T-helper 1 cell treated with Interleukin-12 subunit alpha and Interleukin-12 subunit beta and Interleukin-4 antibody, amounts not matched to agents 30 μg/mL and 1 μg/mL, for 36 hours (primary cell): ENCODE results near the gene THSD4.

Source experiments
- H3K27ac Mint-ChIP-seq: one replicate; pipeline ENCODE4 v1.8.0; 2021; ENCODE audit warnings: mild to moderate bottlenecking, mixed read lengths
- H3K27me3 Mint-ChIP-seq: one replicate; pipeline ENCODE4 v1.8.0; 2021; ENCODE audit warnings: low read depth, mixed read lengths
- H3K36me3 Mint-ChIP-seq: one replicate; pipeline ENCODE4 v1.8.0; 2021; ENCODE audit warnings: low read depth, mixed read lengths
- H3K4me1 Mint-ChIP-seq: one replicate; pipeline ENCODE4 v1.8.0; 2021; ENCODE audit warnings: low read depth, mixed read lengths
- H3K4me3 Mint-ChIP-seq: one replicate; pipeline ENCODE4 v1.8.0; 2021; ENCODE audit warnings: mild to moderate bottlenecking, moderate library complexity, mixed read lengths
- H3K9me3 Mint-ChIP-seq: one replicate; pipeline ENCODE4 v1.8.0; 2021; ENCODE audit warnings: mixed read lengths

The THSD4 gene

GRCh38 chr15:71601038-71601834, 486.0 kb downstream of the THSD4 start:
- H3K27ac Mint-ChIP-seq = no peak overlapping the region
- H3K4me1 Mint-ChIP-seq = no peaks in the 10 kb centered on the region
- H3K4me3 Mint-ChIP-seq = no peak overlapping the region
- H3K27me3 Mint-ChIP-seq = no peaks in the 10 kb centered on the region
- no peaks in the 10 kb centered on the region for H3K9me3 Mint-ChIP-seq
- H3K36me3 Mint-ChIP-seq = no peaks in the 10 kb centered on the region

DNA sequence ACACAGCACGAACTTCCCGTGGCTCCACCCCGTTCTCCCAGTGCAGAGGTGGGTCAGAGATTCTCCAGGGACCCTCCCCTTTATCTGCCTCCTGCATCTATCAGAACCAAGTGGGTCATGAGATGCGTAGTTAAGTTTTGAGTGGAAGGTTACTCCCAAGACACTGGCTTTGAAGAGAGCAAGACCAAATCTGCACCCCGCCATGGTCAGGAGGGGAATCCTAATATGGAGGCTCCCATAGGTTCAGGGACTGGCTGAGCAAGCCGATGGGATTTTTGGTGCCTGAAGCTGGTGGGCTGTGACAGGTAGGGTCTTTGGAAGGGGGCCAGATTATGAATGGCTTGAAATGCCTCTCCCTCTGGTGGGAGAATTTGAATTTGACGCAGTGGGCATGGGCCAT, 488.1 kb downstream of the THSD4 start:
- Mint-ChIP-seq H3K4me1 (no peaks in the 10 kb centered on the region), H3K36me3 (no peaks in the 10 kb centered on the region), H3K9me3 (no peaks in the 10 kb centered on the region), H3K4me3 (no peak overlapping the region), H3K27ac (no peak overlapping the region), H3K27me3 (no peaks in the 10 kb centered on the region)

DNA sequence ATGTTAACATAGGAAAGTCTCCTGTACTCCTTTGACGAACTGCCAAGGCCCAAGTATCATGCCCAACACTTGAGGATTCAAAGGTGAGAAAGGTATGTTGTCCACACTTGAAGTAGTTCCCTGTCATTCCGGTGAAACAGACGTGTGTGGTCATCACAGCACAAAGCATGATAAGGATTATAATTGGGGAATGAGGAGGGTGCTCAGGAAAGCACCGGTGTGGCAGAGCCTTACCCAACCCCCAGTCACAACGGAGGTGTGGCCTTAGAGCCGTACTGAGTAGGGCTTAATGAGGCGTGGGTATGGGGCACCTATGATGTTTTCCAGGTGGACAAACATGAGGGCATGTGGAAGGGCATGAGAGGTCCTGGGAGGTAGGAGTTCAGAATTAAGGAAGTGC, 492.1 kb downstream of the THSD4 start:
- peaks cover 10% of the 10 kb centered on the region for H3K27me3 Mint-ChIP-seq
- no peak overlapping the region for H3K27ac Mint-ChIP-seq
- H3K36me3 Mint-ChIP-seq = no peaks in the 10 kb centered on the region
- H3K4me1 Mint-ChIP-seq = no peaks in the 10 kb centered on the region
- H3K9me3 Mint-ChIP-seq = no peaks in the 10 kb centered on the region
- no peak overlapping the region for H3K4me3 Mint-ChIP-seq

DNA sequence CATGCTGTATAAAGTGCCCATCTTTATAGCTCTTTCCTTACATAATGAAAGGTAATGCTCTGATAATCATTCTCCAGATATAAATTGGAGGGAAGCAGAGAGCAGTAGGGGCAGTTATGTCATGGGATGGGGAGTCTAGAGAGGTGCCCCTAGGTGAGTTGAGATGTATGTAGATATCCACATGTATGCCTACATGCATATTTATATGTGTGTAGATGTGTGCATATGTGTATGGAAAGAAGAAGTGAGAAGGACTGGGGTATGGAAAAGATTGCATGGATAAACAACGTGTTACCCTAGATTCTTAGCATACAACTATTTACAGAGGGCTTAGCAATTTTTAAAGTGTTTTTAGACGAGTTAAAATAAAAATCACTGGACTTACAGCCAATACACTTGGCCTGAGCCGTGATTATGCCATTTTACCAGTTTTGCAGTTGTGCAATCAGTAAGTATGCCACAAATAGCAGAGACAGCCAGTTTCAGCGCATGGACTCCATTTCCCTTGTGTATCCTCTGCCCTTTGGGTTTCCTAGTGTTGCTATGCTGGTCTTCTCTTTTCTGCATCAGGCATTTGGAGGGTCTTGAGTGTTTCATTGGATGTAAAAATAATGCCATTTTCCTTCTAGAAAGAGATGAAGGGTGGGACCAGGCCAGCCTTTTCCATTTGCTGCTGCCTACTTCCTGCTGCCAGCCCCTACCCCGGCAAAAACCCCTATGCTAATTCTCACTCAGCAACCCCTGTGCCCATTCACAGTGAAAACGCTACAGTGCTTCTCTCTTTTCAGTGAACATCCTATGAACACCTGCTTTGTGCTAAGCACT, 495.7 kb downstream of the THSD4 start:
- Mint-ChIP-seq H3K9me3 (no peaks in the 10 kb centered on the region), H3K4me3 (no peak overlapping the region), H3K36me3 (no peaks in the 10 kb centered on the region), H3K4me1 (no peaks in the 10 kb centered on the region), H3K27me3 (peaks cover 32% of the 10 kb centered on the region), H3K27ac (no peak overlapping the region)

- no peak overlapping the region for H3K4me3 Mint-ChIP-seq
- H3K36me3 Mint-ChIP-seq = no peaks in the 10 kb centered on the region
- H3K27me3 Mint-ChIP-seq = peaks cover 37% of the 10 kb centered on the region
- H3K27ac Mint-ChIP-seq = no peak overlapping the region
- no peaks in the 10 kb centered on the region for H3K9me3 Mint-ChIP-seq
- no peaks in the 10 kb centered on the region for H3K4me1 Mint-ChIP-seq
Observed at GRCh38 chr15:71611553-71612396, 496.5 kb downstream of the THSD4 start.

GRCh38 chr15:71612397-71612722, 497.1 kb downstream of the THSD4 start:
- no peaks in the 10 kb centered on the region for H3K4me1 Mint-ChIP-seq
- H3K4me3 Mint-ChIP-seq = no peak overlapping the region
- H3K27me3 Mint-ChIP-seq = peaks cover 37% of the 10 kb centered on the region
- H3K36me3 Mint-ChIP-seq = no peaks in the 10 kb centered on the region
- H3K27ac Mint-ChIP-seq = no peak overlapping the region
- no peaks in the 10 kb centered on the region for H3K9me3 Mint-ChIP-seq

DNA sequence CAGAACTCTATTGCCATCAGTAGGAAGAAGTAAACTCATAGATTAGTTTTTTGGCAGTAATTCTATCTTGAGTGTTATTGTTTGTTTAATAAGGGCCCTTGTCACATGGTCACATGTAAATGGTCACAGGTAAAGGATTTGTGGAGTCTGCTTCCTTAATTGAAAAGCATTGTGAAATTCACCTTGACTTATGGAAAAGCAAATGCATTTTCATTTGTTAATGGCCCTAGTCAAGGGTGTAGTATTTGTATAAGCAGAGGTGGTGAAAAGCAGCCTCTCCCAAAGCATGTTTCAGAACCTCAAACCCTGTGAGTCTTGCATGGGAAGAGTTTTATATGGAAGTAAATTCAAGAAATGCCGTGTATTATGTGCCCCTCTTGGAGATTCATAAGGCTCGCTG, 497.6 kb downstream of the THSD4 start:
- no peaks in the 10 kb centered on the region for H3K9me3 Mint-ChIP-seq
- no peaks in the 10 kb centered on the region for H3K4me1 Mint-ChIP-seq
- H3K27ac Mint-ChIP-seq = no peak overlapping the region
- H3K4me3 Mint-ChIP-seq = no peak overlapping the region
- peaks cover 37% of the 10 kb centered on the region for H3K27me3 Mint-ChIP-seq
- H3K36me3 Mint-ChIP-seq = no peaks in the 10 kb centered on the region

- no peaks in the 10 kb centered on the region for H3K36me3 Mint-ChIP-seq
- H3K4me3 Mint-ChIP-seq = no peak overlapping the region
- H3K27ac Mint-ChIP-seq = no peak overlapping the region
- peaks cover 22% of the 10 kb centered on the region for H3K27me3 Mint-ChIP-seq
- H3K9me3 Mint-ChIP-seq = no peaks in the 10 kb centered on the region
- H3K4me1 Mint-ChIP-seq = no peaks in the 10 kb centered on the region
Observed at GRCh38 chr15:71623111-71623510, 507.8 kb downstream of the THSD4 start.

GRCh38 chr15:71626596-71627088, 511.4 kb downstream of the THSD4 start:
- Mint-ChIP-seq H3K4me1 (no peaks in the 10 kb centered on the region), H3K36me3 (no peaks in the 10 kb centered on the region), H3K4me3 (no peak overlapping the region), H3K27ac (no peak overlapping the region), H3K9me3 (no peaks in the 10 kb centered on the region), H3K27me3 (peaks cover 23% of the 10 kb centered on the region)

- Mint-ChIP-seq H3K4me1 (no peaks in the 10 kb centered on the region), H3K9me3 (no peaks in the 10 kb centered on the region), H3K27me3 (peaks cover 23% of the 10 kb centered on the region), H3K4me3 (no peak overlapping the region), H3K36me3 (no peaks in the 10 kb centered on the region), H3K27ac (no peak overlapping the region)
Observed at GRCh38 chr15:71627188-71627587, 511.9 kb downstream of the THSD4 start.

GRCh38 chr15:71627604-71628003, 512.3 kb downstream of the THSD4 start:
- H3K9me3 Mint-ChIP-seq = no peaks in the 10 kb centered on the region
- H3K27me3 Mint-ChIP-seq = peaks cover 21% of the 10 kb centered on the region
- H3K4me1 Mint-ChIP-seq = no peaks in the 10 kb centered on the region
- H3K4me3 Mint-ChIP-seq = no peak overlapping the region
- no peak overlapping the region for H3K27ac Mint-ChIP-seq
- H3K36me3 Mint-ChIP-seq = no peaks in the 10 kb centered on the region

GRCh38 chr15:71628988-71629770, 513.9 kb downstream of the THSD4 start:
- Mint-ChIP-seq H3K36me3 (no peaks in the 10 kb centered on the region), H3K9me3 (no peaks in the 10 kb centered on the region), H3K4me1 (no peaks in the 10 kb centered on the region), H3K27ac (no peak overlapping the region), H3K4me3 (no peak overlapping the region), H3K27me3 (peaks cover 18% of the 10 kb centered on the region)

GRCh38 chr15:71629781-71630474, 514.7 kb downstream of the THSD4 start:
- no peak overlapping the region for H3K27ac Mint-ChIP-seq
- no peaks in the 10 kb centered on the region for H3K36me3 Mint-ChIP-seq
- peaks cover 14% of the 10 kb centered on the region for H3K27me3 Mint-ChIP-seq
- H3K9me3 Mint-ChIP-seq = no peaks in the 10 kb centered on the region
- no peaks in the 10 kb centered on the region for H3K4me1 Mint-ChIP-seq
- no peak overlapping the region for H3K4me3 Mint-ChIP-seq
